ENCODE data around the gene GNPTAB. TPM values are rescaled to one million over a fixed set of nuclear protein-coding genes. Genes with fewer than 3 reads are reported as not detected.

GNPTAB gene
- total and polyA plus RNA-seq, 2 of the 13 experiments (the other 11 are each of a cell fraction or from before 2014, with no cell fraction given): 13.6 to 19.4 TPM

GRCh38 chr12:101713059-101713682, 117.6 kb downstream of the GNPTAB start (continued):
- TF ChIP-seq NCOA2 (CRISPR knock-in tag; IDR thresholded peaks at IDR 0.05) (peak; percentile 85), ZNF782 (CRISPR knock-in tag; IDR thresholded peaks at IDR 0.05; ENCODE audit: borderline replicate concordance) (no peak), ZNF430 (CRISPR knock-in tag; IDR thresholded peaks at IDR 0.05) (no peak), ZFP36 (IDR thresholded peaks at IDR 0.05; ENCODE audit: borderline replicate concordance, low read depth, low read length, partially characterized antibody) (no peak), ZNF275 (CRISPR knock-in tag; IDR thresholded peaks at IDR 0.05; ENCODE audit: borderline replicate concordance) (no peak), ARNT (IDR thresholded peaks at IDR 0.05) (no peak), PHB2 (IDR thresholded peaks at IDR 0.05; ENCODE audit: partially characterized antibody) (no peak), ZMAT5 (CRISPR knock-in tag; IDR thresholded peaks at IDR 0.05; ENCODE audit: borderline replicate concordance, low read depth) (no peak), ZNF362 (CRISPR knock-in tag; IDR thresholded peaks at IDR 0.05; ENCODE audit: borderline replicate concordance) (no peak), RAD21 (CRISPR knock-in tag; IDR thresholded peaks at IDR 0.05) (no peak), FOXP1 (IDR thresholded peaks at IDR 0.05) (no peak), FOXP1 (CRISPR knock-in tag; IDR thresholded peaks at IDR 0.05) (peak; percentile 91), KMT2A (CRISPR knock-in tag; IDR thresholded peaks at IDR 0.05) (peak; percentile 82), SUZ12 (IDR thresholded peaks at IDR 0.05; ENCODE audit: low read depth, low read length) (no peak), ZSCAN20 (CRISPR knock-in tag; IDR thresholded peaks at IDR 0.05; ENCODE audit: borderline replicate concordance) (no peak), CCDC6 (CRISPR knock-in tag; IDR thresholded peaks at IDR 0.05) (no peak; the same call in 1 of the 2 replicates), MED13 (CRISPR knock-in tag; IDR thresholded peaks at IDR 0.05) (no peak), ZNF274 (CRISPR knock-in tag; IDR thresholded peaks at IDR 0.05) (no peak), HNF1B (CRISPR knock-in tag; IDR thresholded peaks at IDR 0.05) (peak; percentile 91), MLX (CRISPR knock-in tag; IDR thresholded peaks at IDR 0.05) (peak; percentile 93), ZNF597 (CRISPR knock-in tag; IDR thresholded peaks at IDR 0.05) (no peak), ZBTB44 (CRISPR knock-in tag; IDR thresholded peaks at IDR 0.05) (no peak), ZNF510 (CRISPR knock-in tag; IDR thresholded peaks at IDR 0.05; ENCODE audit: low read depth) (no peak), CREBL2 (CRISPR knock-in tag; IDR thresholded peaks at IDR 0.05; ENCODE audit: borderline replicate concordance) (no peak)
